Neural progenitor cell (in vitro differentiated cells): Measurements from ENCODE around the gene RUNX1. TPM values are rescaled to one million over a fixed set of nuclear protein-coding genes. Genes with fewer than 3 reads are reported as not detected.
"Not testable (repeated sequence)": the region's sequence is repeated elsewhere in the genome, so short reads cannot be mapped to it uniquely, and the experiment has no call there.

Experiments
- DNase-seq: peaks from one replicate; pipeline ENCODE4 v3.0.0-alpha.2; 2016; ENCODE audit warnings: low spot score
- H2AFZ ChIP-seq: fragments of 200-600 bp; sonication (generic); replicated peaks from 2 replicates; pipeline ENCODE4 v1.6.1; 2016; ENCODE audit warnings: antibody characterized with exemption
- H3F3A ChIP-seq: fragments of 200-600 bp; sonication (generic); 2 replicates; pipeline ENCODE4 v1.6.1; 2016; ENCODE audit warnings: antibody characterized with exemption, low read depth
- H3K27ac ChIP-seq: fragments of 200-600 bp; sonication (generic); 2 replicates; pipeline ENCODE4 v1.5.1; 2016; ENCODE audit warnings: mild to moderate bottlenecking
- H3K27me3 ChIP-seq: fragments of 200-600 bp; sonication (generic); 2 replicates; pipeline ENCODE4 v1.6.1; 2016; ENCODE audit warnings: mild to moderate bottlenecking, moderate library complexity
- H3K36me3 ChIP-seq: fragments of 200-600 bp; sonication (generic); 2 replicates; pipeline ENCODE4 v1.5.1; 2016
- H3K4me1 ChIP-seq: fragments of 200-600 bp; sonication (generic); 2 replicates; pipeline ENCODE4 v1.6.1; 2016; ENCODE audit warnings: mixed run types
- H3K4me2 ChIP-seq: fragments of 200-600 bp; sonication (generic); 2 replicates; pipeline ENCODE4 v1.6.1; 2016
- H3K4me3 ChIP-seq: fragments of 200-600 bp; sonication (generic); 2 replicates; pipeline ENCODE4 v1.5.1; 2016
- H3K79me2 ChIP-seq: fragments of 200-600 bp; sonication (generic); 2 replicates; pipeline ENCODE4 v1.6.1; 2016; ENCODE audit warnings: low read depth
- H3K9ac ChIP-seq: fragments of 200-600 bp; sonication (generic); 2 replicates; pipeline ENCODE4 v1.6.1; 2016
- H3K9me3 ChIP-seq: fragments of 200-600 bp; sonication (generic); 2 replicates; pipeline ENCODE4 v1.5.1; 2016; ENCODE audit warnings: low read depth
- H4K20me1 ChIP-seq: fragments of 200-600 bp; sonication (generic); 2 replicates; pipeline ENCODE4 v1.6.1; 2016; ENCODE audit warnings: low read depth
- H3K27ac Mint-ChIP-seq: 3 replicates; pipeline ENCODE4 v1.8.0; 2021; ENCODE audit warnings: mixed read lengths
- H3K27me3 Mint-ChIP-seq: 2 replicates; pipeline ENCODE4 v1.8.0; 2022; ENCODE audit warnings: low read depth, mild to moderate bottlenecking, inconsistent platforms, moderate library complexity, mixed read lengths; ENCODE audit not compliant: insufficient read depth
- H3K36me3 Mint-ChIP-seq: 3 replicates; pipeline ENCODE4 v1.8.0; 2021; ENCODE audit warnings: mixed read lengths
- H3K4me1 Mint-ChIP-seq: 3 replicates; pipeline ENCODE4 v1.8.0; 2021; ENCODE audit warnings: mixed read lengths
- H3K4me3 Mint-ChIP-seq: 3 replicates; pipeline ENCODE4 v1.8.0; 2021; ENCODE audit warnings: mild to moderate bottlenecking, moderate library complexity, mixed read lengths
- H3K9me3 Mint-ChIP-seq: 3 replicates; pipeline ENCODE4 v1.8.0; 2020; ENCODE audit warnings: mixed read lengths
- EZH2 ChIP-seq: fragments of 200-600 bp; sonication (generic); IDR thresholded peaks from 2 replicates; pipeline ENCODE4 v1.6.1; 2017; ENCODE audit warnings: antibody characterized with exemption, mild to moderate bottlenecking, moderate library complexity
- EZH2phosphoT487 ChIP-seq: fragments of 200-600 bp; sonication (generic); IDR thresholded peaks from 2 replicates; pipeline ENCODE4 v1.6.1; 2017; ENCODE audit warnings: antibody characterized with exemption
- total RNA-seq: library from RNA; depleted of rRNA; stranded (reverse); fragments of >200 nt; gene quantifications from 2 replicates; pipeline ENCODE4 v1.2.3, GENCODE V29; 2015; ENCODE audit warnings: low replicate concordance
- TF ChIP-seq, protein P1 (sequence below): fragments of 200-600 bp; sonication (generic); IDR thresholded peaks from 2 replicates; pipeline ENCODE4 v1.5.1; 2017; ENCODE audit warnings: antibody characterized with exemption, mild to moderate bottlenecking

The RUNX1 gene
- total RNA-seq, 1 donor from 2014 or later, result 0.09 TPM

GRCh38 chr21:34953950-34954349 lies 95.2 kb downstream of the RUNX1 start:
- H2AFZ ChIP-seq, result no peak overlapping the region
- TF ChIP-seq, protein P1, sequence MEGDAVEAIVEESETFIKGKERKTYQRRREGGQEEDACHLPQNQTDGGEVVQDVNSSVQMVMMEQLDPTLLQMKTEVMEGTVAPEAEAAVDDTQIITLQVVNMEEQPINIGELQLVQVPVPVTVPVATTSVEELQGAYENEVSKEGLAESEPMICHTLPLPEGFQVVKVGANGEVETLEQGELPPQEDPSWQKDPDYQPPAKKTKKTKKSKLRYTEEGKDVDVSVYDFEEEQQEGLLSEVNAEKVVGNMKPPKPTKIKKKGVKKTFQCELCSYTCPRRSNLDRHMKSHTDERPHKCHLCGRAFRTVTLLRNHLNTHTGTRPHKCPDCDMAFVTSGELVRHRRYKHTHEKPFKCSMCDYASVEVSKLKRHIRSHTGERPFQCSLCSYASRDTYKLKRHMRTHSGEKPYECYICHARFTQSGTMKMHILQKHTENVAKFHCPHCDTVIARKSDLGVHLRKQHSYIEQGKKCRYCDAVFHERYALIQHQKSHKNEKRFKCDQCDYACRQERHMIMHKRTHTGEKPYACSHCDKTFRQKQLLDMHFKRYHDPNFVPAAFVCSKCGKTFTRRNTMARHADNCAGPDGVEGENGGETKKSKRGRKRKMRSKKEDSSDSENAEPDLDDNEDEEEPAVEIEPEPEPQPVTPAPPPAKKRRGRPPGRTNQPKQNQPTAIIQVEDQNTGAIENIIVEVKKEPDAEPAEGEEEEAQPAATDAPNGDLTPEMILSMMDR, result no peak
- TF ChIP-seq EZH2phosphoT487 (no peak), EZH2 (no peak)
- no peaks in the 10 kb centered on the region for H3K9me3 Mint-ChIP-seq
- H4K20me1 ChIP-seq, result no peaks in the 10 kb centered on the region
- no peaks in the 10 kb centered on the region for H3K9me3 ChIP-seq
- no peaks in the 10 kb centered on the region for H3K27me3 ChIP-seq
- no peak for DNase-seq
- no peaks in the 10 kb centered on the region for H3K36me3 Mint-ChIP-seq
- H3F3A ChIP-seq, result no peaks in the 10 kb centered on the region
- H3K27ac Mint-ChIP-seq, result no peak overlapping the region
- peaks cover 3% of the 10 kb centered on the region for H3K4me1 Mint-ChIP-seq
- no peak overlapping the region for H3K27ac ChIP-seq
- H3K36me3 ChIP-seq, result no peaks in the 10 kb centered on the region
- H3K27me3 Mint-ChIP-seq, result peaks cover 2% of the 10 kb centered on the region
- no peak overlapping the region for H3K9ac ChIP-seq
- H3K79me2 ChIP-seq, result no peaks in the 10 kb centered on the region
- peaks cover 2% of the 10 kb centered on the region for H3K4me1 ChIP-seq
- no peak overlapping the region for H3K4me3 Mint-ChIP-seq
- H3K4me3 ChIP-seq, result no peak overlapping the region
- no peak overlapping the region for H3K4me2 ChIP-seq

- H3K9me3 Mint-ChIP-seq, result no peaks in the 10 kb centered on the region
- H3K79me2 ChIP-seq, result no peaks in the 10 kb centered on the region
- no peak overlapping the region for H3K4me3 ChIP-seq
- H3K27me3 Mint-ChIP-seq, result peaks cover 2% of the 10 kb centered on the region
- H3F3A ChIP-seq, result no peaks in the 10 kb centered on the region
- H3K27me3 ChIP-seq, result no peaks in the 10 kb centered on the region
- no peak for DNase-seq
- H3K36me3 Mint-ChIP-seq, result no peaks in the 10 kb centered on the region
- H3K4me3 Mint-ChIP-seq, result no peak overlapping the region
- H3K36me3 ChIP-seq, result no peaks in the 10 kb centered on the region
- H2AFZ ChIP-seq, result no peak overlapping the region
- H3K4me2 ChIP-seq, result no peak overlapping the region
- peaks cover 2% of the 10 kb centered on the region for H3K4me1 ChIP-seq
- peaks cover 3% of the 10 kb centered on the region for H3K4me1 Mint-ChIP-seq
- no peak overlapping the region for H3K9ac ChIP-seq
- no peak overlapping the region for H3K27ac Mint-ChIP-seq
- TF ChIP-seq EZH2 (no peak), EZH2phosphoT487 (no peak)
- TF ChIP-seq, protein P1, result no peak
- H4K20me1 ChIP-seq, result no peaks in the 10 kb centered on the region
- no peak overlapping the region for H3K27ac ChIP-seq
- H3K9me3 ChIP-seq, result no peaks in the 10 kb centered on the region
Observed at GRCh38 chr21:34952701-34953100, 96.4 kb downstream of the RUNX1 start.

DNA sequence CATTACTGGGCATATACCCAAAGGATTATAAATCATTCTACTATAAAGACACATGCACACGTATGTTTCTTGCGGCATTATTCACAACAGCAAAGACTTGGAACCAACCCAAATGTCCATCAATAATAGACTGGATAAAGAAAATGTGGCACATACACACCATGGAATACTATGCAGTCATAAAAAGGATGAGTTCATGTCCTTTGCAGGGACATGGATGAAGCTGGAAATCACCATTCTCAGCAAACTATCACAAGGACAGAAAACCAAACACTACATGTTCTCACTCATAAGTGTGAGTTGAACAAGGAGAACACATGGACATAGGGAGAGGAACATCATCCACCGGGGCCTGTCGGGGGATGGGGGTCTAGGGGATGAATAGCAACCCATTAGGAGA lies 97.2 kb downstream of the RUNX1 start:
- not testable (repeated sequence) for H3K9me3 Mint-ChIP-seq, H3K27ac ChIP-seq, DNase-seq, H3K4me1 ChIP-seq, H3K4me3 Mint-ChIP-seq, H2AFZ ChIP-seq, H3K36me3 ChIP-seq, H3F3A ChIP-seq, H3K27me3 ChIP-seq, H3K9ac ChIP-seq, H3K36me3 Mint-ChIP-seq, H3K9me3 ChIP-seq, H3K4me1 Mint-ChIP-seq, H3K4me3 ChIP-seq, H4K20me1 ChIP-seq, H3K4me2 ChIP-seq, H3K27ac Mint-ChIP-seq, H3K27me3 Mint-ChIP-seq, H3K79me2 ChIP-seq

DNA sequence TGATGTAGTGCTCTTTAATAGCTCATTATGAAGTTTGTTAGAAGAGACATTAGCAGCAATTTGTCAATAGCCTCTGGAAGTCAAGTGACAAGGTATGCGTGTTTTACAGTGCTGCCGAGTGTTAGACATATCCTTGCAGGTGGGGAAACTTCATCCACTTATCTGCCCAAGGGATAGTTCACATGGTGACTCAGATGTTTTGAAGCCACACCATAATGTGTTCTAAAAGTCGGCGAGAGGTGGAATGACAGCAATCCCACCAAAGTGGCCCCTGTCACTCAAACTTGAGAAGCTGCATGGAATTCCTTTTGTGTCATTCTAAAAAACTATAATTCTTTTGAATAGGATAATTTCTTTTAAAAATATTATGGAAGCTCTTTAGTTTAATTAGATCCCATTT lies 98.1 kb downstream of the RUNX1 start:
- H3K4me3 ChIP-seq, result no peak overlapping the region

More for the DNA sequence above, 98.1 kb downstream of the RUNX1 start:
- Histone ChIP-seq H3K36me3 (no peaks in the 10 kb centered on the region), H2AFZ (no peak overlapping the region), H3F3A (no peaks in the 10 kb centered on the region), H4K20me1 (no peaks in the 10 kb centered on the region), H3K27ac (no peak overlapping the region), H3K9me3 (no peaks in the 10 kb centered on the region), H3K9ac (no peak overlapping the region), H3K79me2 (no peaks in the 10 kb centered on the region), H3K27me3 (peaks cover 4% of the 10 kb centered on the region), H3K4me1 (peaks cover 2% of the 10 kb centered on the region), H3K4me2 (no peak overlapping the region)
- Mint-ChIP-seq H3K27ac (no peak overlapping the region), H3K9me3 (no peaks in the 10 kb centered on the region), H3K36me3 (no peaks in the 10 kb centered on the region), H3K27me3 (peaks cover 2% of the 10 kb centered on the region), H3K4me3 (no peak overlapping the region), H3K4me1 (peaks cover 3% of the 10 kb centered on the region)
- DNase-seq, result no peak
- TF ChIP-seq, protein P1, result no peak
- TF ChIP-seq EZH2, result no peak
- no peak for TF ChIP-seq EZH2phosphoT487
